NCI-H2029 treated with DMSO at 0.1 percent for 48 hours (cell line): ENCODE data around the gene RGS17.
"Not testable (repeated sequence)": the region's sequence is repeated elsewhere in the genome, so short reads cannot be mapped to it uniquely, and the experiment has no call there.

Experiments
- DNase-seq: peaks from one replicate; lab custom pipeline; 2025; lab: John Stamatoyannopoulos, UW

The RGS17 gene

DNA sequence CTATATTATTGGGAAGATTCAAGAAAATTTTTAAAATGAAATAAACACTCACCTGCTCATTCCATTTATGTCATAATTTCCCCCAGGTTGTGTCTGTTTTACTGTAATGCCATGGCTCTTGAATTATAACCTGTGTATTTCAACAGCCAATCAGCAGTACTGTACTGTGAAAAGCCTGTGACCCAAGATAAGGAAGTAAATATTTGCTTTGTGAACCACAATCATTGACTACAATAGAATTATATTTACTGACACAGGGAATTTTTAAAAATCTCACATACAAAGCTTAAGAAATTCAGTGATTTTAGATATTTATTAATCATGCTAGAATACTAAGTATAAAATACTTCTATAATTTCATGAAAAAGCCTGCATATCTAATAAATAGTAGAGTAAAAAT, 6.0 kb downstream of the RGS17 start:
- peak; percentile 87 for DNase-seq

DNA sequence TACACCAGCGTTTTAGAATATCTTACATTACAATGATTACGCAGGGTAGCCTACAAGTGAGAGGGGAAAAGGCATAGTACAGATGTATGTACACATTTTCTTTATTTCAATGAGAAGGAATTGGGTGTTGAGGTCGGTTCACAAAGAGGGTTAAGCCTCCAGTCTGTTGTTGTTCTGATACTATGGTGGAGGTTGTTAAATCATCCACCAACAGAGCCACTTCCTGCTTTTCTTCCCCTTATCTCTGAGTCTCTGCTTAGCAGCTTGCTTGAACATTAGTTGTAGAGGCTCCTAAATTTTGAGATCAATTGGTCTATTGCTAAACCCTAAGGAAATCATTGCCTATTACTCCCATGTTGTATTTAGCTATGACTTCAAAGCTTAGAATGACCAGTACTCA, 7.3 kb downstream of the RGS17 start:
- DNase-seq: peak; percentile 37

DNA sequence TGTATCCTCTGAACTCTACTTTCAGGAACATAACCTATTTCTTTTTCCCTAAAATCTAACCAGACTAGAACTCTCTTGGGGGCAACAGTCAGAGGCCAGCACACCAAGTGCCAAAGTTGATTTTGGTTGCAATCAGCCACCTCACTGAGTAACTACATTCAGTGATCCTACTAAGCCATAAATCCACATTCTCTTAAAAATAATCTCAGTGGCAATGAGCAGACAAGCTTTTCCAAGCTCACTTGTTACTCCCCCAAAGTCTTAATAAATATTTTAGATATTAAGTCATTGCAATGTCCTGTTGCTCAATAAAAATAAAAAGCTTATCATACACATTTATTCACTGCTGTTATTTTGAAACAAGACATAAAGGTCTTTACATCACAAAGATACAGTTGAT, 9.8 kb downstream of the RGS17 start:
- no peak for DNase-seq

DNA sequence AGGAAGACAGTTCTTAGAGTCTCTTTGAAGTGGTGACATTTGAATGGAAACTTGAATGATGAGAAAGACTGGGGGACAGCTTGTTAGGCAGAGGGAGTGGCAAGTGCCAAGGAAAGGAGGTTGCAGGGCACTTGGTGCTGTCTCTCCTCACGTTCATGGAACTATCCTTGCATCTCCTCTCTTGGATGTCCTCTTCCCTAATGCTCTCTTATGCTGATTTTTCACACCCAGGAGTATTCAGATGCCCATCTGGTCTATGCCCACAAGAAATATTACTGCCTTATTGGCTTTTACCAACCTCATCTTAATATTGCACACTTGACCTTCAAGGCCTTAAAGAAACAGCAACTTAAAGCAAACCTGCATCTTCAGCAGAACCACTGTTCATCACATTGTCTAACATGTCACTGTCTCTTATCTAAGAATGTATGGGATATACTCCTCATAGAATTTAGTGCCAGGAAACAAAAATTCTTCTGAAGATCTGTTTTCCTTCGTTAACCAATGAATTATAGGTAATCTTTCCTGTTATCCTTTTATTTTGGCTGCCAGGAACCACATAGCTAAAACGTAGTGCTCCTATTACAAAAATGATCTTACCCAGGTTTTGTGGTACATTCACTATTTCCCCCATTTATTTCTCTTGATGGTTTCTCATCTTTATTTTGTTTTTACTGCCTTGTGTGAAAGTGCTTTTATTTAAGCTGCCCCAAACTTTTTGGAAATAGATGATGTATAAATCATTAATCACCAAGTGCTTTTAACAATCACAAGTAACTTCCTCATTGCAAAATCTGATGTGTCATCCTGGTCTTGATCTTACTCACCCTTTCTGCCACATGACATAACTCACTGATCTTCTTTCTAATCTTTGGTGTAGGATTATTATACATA, 12.8 kb downstream of the RGS17 start:
- DNase-seq: no peak

DNA sequence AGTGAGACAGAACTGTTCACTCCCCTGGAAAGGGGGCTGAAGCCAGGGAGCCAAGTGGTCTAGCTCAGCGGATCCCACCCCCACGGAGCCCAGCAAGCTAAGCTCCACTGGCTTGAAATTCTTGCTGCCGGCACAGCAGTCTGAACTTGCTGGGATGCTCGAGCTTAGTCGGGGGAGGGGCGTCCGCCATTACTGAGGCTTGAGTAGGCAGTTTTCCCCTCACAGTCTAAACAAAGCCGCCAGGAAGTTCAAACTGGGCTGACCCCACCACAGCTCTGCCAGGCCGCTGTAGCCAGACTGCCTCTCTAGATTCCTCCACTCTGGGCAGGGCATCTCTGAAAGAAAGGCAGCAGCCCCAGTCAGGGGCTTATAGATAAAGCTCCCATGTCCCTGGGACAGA, 20.0 kb downstream of the RGS17 start:
- not testable (repeated sequence) for DNase-seq

DNA sequence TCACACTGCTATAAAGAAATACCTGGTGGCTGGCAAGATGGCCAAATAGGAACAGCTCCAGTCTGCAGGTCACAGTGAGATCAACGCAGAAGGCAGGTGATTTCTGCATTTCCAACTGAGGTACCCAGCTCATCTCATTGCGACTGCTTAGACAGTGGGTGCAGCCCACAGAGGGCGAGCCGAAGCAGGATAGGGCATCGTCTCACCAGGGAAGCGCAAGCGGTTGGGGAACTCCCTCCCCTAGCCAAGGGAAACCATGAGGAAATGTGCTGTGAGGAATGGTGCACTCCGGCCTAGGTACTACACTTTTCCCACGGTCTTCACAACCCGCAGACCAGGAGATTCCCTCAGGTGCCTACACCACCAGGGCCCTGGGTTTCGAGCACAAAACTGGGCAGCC, 20.5 kb downstream of the RGS17 start:
- DNase-seq: not testable (repeated sequence)

DNA sequence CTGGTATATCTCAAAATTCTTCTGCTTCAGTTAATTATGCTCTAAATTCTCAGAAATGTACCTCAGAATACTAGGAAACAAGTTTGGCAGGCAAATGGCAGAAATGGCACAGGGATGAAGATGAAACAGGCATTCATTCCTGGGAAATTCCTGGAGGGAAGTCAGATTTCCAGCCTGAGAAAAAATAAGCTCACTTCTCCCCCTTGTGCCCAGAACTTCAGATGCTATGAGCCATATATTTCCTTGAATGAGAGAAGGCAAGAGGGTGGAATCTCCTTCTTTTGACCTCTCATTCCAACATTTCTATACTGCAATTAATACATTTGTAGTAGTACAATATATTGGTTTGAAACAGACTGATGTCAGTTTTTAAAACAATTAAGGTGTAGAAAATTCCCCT, 22.8 kb downstream of the RGS17 start:
- DNase-seq: no peak

DNA sequence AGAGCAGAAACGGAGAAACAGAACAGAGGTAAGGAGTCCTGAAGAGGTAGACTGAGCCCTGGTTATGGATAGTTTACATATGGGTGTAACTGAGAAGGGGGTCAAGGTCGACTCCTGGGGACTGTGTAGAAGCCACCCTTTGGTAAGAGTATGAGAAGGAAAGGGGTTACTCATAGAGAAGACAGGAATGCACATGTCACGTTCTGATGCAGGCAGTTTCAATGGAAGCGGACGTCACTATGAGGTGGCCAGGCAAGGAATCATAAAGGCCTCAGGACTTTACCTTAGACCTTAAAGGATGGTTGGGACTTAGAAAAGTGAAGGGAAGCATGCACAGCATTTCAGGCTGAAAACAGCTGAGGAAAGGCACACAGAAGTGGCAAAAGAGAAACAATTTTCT, 25.1 kb downstream of the RGS17 start:
- DNase-seq: no peak

DNA sequence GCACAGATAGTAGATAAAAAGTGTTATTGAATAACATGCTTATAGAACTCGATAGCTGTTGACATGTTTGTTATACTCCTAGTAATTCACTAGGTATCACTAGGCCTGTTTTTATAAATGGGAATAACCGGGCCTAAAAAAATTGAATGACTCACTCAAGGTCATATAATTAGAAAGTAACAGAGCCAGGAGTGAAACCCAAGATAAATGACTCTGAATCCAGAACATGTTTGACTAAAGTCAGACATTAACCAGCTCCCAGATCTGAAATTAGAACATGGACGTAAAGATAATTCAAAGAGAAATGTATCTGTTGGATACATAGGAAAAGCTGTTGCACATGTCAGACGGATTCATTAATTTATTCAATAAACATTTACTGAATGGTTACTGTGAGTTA, 26.9 kb downstream of the RGS17 start:
- no peak for DNase-seq

DNA sequence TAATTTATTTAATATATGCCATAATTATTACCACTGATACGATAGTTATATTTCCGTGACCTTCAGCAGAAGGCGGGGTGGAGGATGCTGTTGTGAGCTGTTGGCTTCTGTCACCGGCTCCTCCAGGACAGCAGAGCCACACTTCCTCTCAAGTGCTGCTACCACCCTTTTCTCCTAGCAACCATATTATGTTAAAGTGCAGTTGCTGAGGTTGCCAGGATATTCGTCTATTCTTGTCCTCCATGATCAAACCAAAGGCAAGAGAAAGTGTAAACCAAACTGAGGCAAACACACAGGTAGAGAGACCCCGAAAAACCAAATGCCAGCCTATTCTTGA, 27.8 kb downstream of the RGS17 start:
- peak; percentile 35 for DNase-seq

DNA sequence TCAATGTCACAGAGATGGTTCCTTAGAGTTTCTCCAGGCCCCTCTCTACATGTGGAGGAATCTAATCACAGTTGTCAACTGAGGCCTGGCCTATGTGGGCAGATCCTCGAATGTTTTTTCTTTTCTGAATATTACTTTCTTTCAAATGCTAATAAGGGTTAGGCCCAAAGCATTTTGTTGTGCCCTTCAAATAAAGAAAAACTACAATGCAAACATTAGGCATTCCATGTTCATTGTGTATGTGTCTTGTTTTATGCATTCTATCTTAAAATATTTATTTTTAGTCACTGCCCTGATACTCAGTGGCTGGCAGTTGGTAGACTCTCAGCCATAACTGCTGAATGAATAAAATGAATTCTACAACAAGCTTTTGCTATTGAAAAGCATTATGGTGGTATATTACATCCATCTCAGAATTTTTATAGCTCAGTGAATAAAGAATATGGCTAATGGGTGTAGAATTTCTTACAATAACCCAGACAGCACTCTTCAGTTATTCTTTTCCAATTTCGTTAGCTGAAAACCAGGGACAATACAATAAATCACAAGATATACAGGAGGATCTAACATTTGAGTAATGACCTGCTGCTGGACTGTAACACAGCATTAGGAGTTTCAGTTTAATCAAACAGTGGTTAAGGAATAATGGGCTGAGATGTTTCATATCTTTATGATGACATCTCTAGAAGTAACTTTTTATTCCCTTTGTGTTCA, 28.3 kb downstream of the RGS17 start:
- DNase-seq: no peak

DNA sequence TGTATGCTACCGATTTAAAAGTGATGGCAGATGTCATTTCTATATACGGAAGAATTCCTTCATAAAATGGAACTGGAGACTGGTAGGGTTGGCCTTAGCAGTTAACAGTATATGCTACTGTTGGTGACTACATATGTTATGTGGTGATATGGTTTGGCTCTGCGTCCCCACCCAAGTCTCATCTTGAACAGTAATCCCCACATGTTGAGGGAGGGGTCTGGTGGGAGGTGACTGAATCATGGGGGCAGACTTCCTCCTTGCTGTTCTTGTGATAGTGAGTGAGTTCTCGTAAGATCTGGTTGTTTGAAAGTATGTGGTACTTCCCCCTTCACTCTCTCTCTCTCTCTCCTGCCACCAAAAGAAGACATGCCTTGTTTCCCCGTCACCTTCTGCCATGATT, 29.6 kb downstream of the RGS17 start:
- no peak for DNase-seq

DNA sequence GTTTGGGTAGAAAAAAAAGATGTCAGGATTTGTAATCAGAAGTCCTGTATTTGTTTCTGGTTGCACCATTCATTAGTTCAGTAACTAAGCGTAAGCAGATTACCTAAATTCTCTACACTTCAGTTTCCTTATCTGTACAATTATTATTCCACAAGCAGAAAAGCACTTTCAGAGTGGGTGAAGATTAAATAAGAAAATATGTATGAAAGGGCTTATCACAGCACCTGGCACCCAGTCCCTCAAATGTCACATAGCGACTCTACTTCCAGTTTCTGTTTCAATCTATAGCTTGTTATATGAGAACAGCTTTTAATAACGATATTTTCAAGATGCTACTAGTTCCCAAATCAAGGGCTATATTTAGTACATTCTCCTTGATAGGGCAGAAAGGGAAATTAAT, 31.4 kb downstream of the RGS17 start:
- DNase-seq: no peak

DNA sequence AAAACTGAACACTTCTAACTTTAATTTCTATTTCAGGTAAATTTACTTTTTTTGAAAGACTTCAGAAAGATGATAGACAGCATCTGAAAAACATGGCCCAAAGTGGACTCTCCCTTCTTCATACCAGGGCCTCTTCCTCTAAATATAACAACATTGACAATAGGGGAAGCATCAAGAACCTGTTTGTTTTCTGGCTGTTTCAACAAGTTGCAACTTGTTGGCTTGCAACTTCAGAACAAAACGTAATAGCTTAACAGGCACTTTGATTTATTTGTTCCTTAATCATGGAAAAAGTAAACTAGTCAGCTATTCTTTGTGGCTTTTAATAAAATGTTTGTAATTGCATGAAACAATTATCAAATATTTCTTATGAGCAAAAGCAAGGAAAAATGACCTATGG, 34.3 kb downstream of the RGS17 start:
- DNase-seq: no peak

DNA sequence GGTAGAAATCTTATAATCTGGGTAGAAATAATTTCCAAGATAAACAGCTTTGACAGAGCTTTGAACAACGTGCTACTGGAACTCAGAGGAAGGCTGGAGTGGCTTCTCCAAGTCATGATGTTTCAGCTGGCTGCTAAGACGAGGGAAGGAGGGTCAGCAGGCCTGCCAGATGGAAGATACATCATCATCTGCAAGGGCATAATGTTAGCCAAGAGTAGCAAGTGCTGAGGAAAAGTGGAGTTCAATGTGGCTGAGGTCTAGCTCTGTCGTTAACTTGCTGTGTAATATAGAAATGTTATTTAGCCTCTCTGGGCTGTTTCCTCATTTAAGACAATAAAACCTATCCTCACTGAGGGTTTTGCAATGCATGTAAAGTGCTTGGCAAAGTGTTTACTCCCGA, 35.1 kb downstream of the RGS17 start:
- no peak for DNase-seq

DNA sequence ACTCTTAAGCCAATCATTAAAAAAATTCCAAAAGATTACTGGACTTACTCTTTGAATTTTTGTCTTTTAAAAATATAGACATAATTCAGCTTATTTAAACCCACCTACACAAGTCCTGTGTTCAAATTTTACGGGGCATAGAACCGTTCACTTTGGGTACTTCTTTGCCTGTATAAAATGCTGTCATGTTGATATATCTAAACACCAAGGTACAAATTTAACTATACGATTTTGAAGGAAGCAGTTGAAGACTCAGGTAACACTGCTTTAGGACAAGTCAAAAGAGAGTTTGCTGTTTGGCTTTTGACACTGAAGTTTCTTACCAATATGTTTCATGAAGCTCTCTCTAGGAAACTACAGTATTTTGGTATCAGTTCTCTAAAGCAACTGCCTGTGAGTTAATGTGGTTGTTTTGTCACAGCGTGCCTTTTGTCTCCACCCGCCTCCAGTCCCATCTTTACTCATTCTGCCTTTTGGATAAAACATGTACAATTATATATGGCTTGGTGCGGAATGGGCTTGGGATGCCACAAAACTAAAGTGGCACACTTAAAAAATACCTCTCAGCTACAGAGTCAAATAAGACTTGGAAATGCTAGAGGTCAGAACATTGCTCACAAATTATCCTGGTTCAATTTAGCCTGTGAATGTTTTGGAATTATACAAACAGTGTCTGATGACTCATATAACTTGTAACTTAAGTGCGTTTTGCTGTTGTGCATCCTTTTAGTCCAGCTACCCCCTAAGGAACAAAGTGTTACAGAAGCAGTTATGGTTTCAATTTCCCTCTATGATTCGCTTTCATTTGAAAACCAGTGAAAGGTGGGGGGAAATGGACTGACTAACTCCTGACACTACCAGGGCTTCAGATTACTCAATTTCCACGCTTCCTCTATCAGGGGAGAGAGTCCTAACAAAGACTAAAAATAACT, 38.7 kb downstream of the RGS17 start:
- DNase-seq: no peak

DNA sequence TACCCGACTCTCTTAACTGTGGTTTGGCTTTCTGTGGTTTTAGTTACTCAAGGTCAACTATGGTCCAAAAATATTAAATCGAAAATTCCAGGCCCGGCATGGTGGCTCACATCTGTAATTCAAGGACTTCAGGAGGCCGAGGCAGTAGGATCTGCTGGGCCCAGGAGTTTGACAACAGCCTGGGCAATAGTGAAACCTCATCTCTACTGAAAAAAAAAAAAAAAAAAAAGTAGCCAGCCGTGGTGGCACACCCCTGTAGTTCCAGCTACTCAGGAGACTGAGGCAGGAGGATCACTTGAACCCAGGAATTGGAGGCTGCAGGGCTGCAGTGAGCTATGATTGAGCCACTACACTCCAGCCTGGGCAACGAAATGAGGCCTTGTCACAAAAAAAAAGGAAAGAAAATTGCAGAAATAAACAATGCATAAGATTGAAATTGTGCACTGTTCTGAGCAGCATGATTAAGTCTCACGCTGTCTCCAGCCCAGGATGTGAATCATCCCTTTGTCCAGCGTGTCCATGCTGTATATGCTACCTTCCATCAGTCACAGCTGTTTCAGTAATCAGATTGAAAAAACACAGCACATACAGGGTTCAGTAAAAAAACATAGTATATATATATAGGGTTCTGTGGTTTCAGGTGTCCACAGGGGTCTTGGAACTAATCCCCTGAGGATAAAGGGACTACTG, 40.7 kb downstream of the RGS17 start:
- no peak for DNase-seq

DNA sequence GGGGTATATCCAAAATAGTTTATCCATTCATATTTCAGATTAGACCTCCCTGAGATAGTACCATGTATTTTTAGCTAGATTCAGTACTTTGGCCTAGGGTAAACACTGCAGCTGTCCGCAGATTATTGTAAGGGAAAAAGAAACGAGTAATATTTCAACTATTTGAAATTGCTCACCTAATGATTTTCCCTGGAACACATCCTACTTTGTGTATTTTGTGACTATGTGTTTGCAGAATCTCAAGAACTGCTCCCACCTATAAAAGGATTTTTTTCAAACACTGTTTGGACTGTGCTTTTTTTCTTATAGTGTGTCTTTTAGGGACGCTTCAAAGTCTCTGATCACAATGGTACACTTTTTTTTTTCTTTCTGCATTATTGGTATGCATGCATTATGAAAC, 42.3 kb downstream of the RGS17 start:
- no peak for DNase-seq

DNA sequence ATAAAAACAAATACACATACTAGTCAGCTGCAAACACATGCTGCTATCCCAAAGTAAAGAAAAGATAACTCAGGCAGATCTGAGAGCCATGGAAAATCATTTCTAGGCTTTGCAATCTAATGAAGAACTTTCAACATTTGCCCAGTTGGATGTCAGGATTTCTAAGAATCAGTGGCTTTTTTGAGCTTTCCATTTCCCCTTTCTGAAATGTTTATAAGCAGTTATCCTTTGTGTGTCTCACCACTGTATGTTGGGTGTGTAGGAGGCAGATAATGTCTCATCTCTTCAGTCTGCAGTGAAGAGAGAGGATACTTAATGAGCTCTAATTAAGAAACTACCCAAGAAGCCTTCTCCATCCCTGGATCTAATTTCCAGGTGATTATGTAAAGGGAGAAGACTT, 43.6 kb downstream of the RGS17 start:
- DNase-seq: no peak

DNA sequence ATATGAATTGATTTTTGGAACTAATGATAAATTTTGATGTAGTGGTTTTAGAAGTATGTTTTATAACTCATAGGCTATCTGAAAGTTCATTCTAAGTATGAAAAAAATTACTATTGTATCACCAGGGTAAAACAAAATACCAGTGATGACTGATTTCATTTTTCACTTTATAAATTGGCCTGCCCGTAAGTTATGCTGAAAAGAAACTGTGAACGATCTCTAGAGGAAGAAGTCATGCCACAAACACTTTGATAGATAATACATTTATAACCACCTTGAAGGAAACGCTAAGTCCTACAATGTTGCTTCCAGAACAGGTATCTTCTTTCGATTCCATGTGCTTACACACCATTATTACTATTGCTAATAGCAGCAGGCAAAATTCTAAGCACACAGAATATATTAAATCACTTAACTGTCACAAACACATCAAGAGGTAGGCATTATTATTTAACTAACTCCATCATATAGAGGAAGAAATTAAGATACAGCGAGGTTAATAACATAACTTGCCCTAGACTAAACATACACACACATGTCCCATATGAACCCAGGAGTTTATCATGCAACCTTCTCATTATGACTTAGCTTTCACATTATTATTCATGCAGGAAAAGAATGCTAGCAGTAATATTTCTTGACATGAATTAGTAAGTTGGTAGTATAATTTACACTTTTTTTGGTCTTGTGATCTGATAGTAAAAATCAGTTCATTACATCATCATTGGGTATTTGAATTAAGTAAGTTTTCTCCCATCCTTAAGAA, 44.7 kb downstream of the RGS17 start:
- no peak for DNase-seq

DNA sequence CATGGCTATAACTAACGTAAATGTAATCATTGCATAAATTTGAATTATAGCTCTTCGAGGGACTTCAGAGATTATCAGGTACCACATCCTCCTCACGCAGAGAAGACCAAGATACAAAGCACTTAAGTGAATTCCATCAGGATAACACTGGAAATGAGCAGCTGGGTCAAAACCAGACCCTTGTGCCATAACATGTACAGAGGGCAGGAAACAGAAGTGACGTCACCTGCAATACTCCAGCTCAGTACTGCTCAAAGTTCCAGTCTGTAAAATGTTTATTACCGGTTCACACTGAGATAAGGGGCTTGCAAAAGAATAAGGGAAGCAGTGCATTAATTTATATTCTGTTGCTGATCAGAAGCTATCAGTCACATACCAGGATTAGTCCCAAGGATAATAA, 45.8 kb downstream of the RGS17 start:
- DNase-seq: no peak
